GM18507 (cell line): Measurements from ENCODE around the gene KCND2.

Source experiments
- DNase-seq: peaks from one replicate; pipeline ENCODE4 v3.0.0; 2011; ENCODE audit warnings: low read depth; ENCODE audit not compliant: insufficient read length; ENCODE audit errors: extremely low spot score
- FAIRE-seq: peaks from 2 replicates; lab custom pipeline; 2011; peaks lifted over from hg19 to GRCh38; lab: Jason Lieb, UNC

The KCND2 gene

GRCh38 chr7:120467676-120468075, 194.7 kb downstream of the KCND2 start:
- DNase-seq (no peak), FAIRE-seq (no peak)

GRCh38 chr7:120468611-120469010, 195.6 kb downstream of the KCND2 start:
- FAIRE-seq (no peak), DNase-seq (no peak)

- DNase-seq (no peak), FAIRE-seq (no peak)
Observed at GRCh38 chr7:120472892-120473291, 199.9 kb downstream of the KCND2 start.

- FAIRE-seq = no peak
- no peak for DNase-seq
Observed at GRCh38 chr7:120473352-120473751, 200.4 kb downstream of the KCND2 start.

GRCh38 chr7:120475994-120476393, 203.0 kb downstream of the KCND2 start:
- FAIRE-seq = peak; percentile 79

GRCh38 chr7:120480472-120480871, 207.5 kb downstream of the KCND2 start:
- no peak for DNase-seq
- FAIRE-seq = no peak

More at GRCh38 chr7:120475994-120476393, 203.0 kb downstream of the KCND2 start:
- DNase-seq = peak; percentile 5

GRCh38 chr7:120480930-120481329, 208.0 kb downstream of the KCND2 start:
- DNase-seq = no peak
- no peak for FAIRE-seq

- FAIRE-seq (no peak), DNase-seq (no peak)
Observed at GRCh38 chr7:120486164-120486563, 213.2 kb downstream of the KCND2 start.

- DNase-seq (no peak), FAIRE-seq (no peak)
Observed at GRCh38 chr7:120502132-120502531, 229.2 kb downstream of the KCND2 start.

- DNase-seq = no peak
- FAIRE-seq = peak; percentile 49
Observed at GRCh38 chr7:120502825-120503224, 229.8 kb downstream of the KCND2 start.

GRCh38 chr7:120504386-120504785, 231.4 kb downstream of the KCND2 start:
- no peak for DNase-seq
- FAIRE-seq = no peak

- FAIRE-seq (no peak), DNase-seq (no peak)
Observed at GRCh38 chr7:120505770-120506169, 232.8 kb downstream of the KCND2 start.

- no peak for FAIRE-seq
- no peak for DNase-seq
Observed at GRCh38 chr7:120512701-120513100, 239.7 kb downstream of the KCND2 start.

GRCh38 chr7:120519224-120519623, 246.2 kb downstream of the KCND2 start:
- DNase-seq = no peak
- FAIRE-seq = no peak

- FAIRE-seq = peak; percentile 45
- DNase-seq = no peak
Observed at GRCh38 chr7:120521761-120522737, 249.1 kb downstream of the KCND2 start.

GRCh38 chr7:120523985-120524384, 251.0 kb downstream of the KCND2 start:
- no peak for DNase-seq
- FAIRE-seq = no peak

GRCh38 chr7:120526902-120527509, 254.0 kb downstream of the KCND2 start:
- no peak for FAIRE-seq
- no peak for DNase-seq

GRCh38 chr7:120529736-120530135, 256.8 kb downstream of the KCND2 start:
- FAIRE-seq (no peak), DNase-seq (no peak)

- FAIRE-seq (no peak), DNase-seq (no peak)
Observed at GRCh38 chr7:120538335-120538734, 265.4 kb downstream of the KCND2 start.

GRCh38 chr7:120539321-120539720, 266.3 kb downstream of the KCND2 start:
- DNase-seq (no peak), FAIRE-seq (no peak)

GRCh38 chr7:120547605-120548004, 274.6 kb downstream of the KCND2 start:
- FAIRE-seq (peak; percentile 45), DNase-seq (no peak)
